ENCODE measurements around the gene ACOX3. TPM values are rescaled to one million over a fixed set of nuclear protein-coding genes. Genes with fewer than 3 reads are reported as not detected.

Gene ACOX3
- total and polyA plus RNA-seq, 10 of the 15 experiments (the other 5 are each of a cell fraction or from before 2014, with no cell fraction given): 2.0 to 24.5 (median 14.0) TPM

- 84% methylated on average over 13 of the region's 13 CpGs for WGBS (ENCODE audit: insufficient coverage, insufficient replicate concordance, low lambda C conversion rate, missing lambda C conversion rate)
- POLR2A ChIA-PET: no interaction called here
- no TSS peak for BruUV-seq (replicated peaks)
Measured at GRCh38 chr4:8365353-8365752, 75.2 kb downstream of the ACOX3 start.

More at GRCh38 chr4:8365353-8365752, 75.2 kb downstream of the ACOX3 start:
- Histone ChIP-seq H3K4me1 (ENCODE audit: control insufficient read depth, insufficient read depth, low read length) (no peaks in the 10 kb centered on the region), H3K36me3 (ENCODE audit: control insufficient read depth in 2 of 2, insufficient read depth in 2 of 2, low read length in 1 of 2) (no peaks in the 10 kb centered on the region), H3K9ac (ENCODE audit: control insufficient read depth, insufficient read depth, low read length) (no peak overlapping the region), H3K27ac (ENCODE audit: control insufficient read depth, insufficient read depth) (no peak overlapping the region), H4K20me1 (ENCODE audit: control insufficient read depth, insufficient read depth) (no peaks in the 10 kb centered on the region), H3K4me2 (ENCODE audit: control insufficient read depth, insufficient read depth) (no peak overlapping the region), H3K4me3 (no peak overlapping the region), H2AFZ (ENCODE audit: control insufficient read depth, low read depth, low read length) (no peak overlapping the region), H3K9me3 (replicated peaks; ENCODE audit: control insufficient read depth, insufficient read depth, low read length) (no peaks in the 10 kb centered on the region), H3K79me2 (ENCODE audit: control insufficient read depth, insufficient read depth, low read length) (no peaks in the 10 kb centered on the region), H3K27me3 (replicated peaks in 1 of 2; ENCODE audit: control insufficient read depth in 2 of 2, insufficient read depth in 2 of 2, low read length in 1 of 2) (no peaks in the 10 kb centered on the region)
- ChIA-PET RAD21 (ENCODE audit: unreplicated experiment) (no interaction called here), CTCF (no interaction called here), SMC1A (ENCODE audit: uncharacterized antibody, unreplicated experiment) (no interaction called here)
- TF ChIP-seq POU2F2 (IDR thresholded peaks at IDR 0.05; ENCODE audit: borderline replicate concordance, low read depth, low read length): no peak
- no peak for TF ChIP-seq RCOR1 (conservative IDR thresholded peaks at IDR 0.05; ENCODE audit: low read depth, low read length)
- no peak for TF ChIP-seq ETV6 (conservative IDR thresholded peaks at IDR 0.05 in 1 of 2, IDR thresholded peaks at IDR 0.05 in 1 of 2; ENCODE audit: borderline replicate concordance in 1 of 2, low read depth in 1 of 2)
- TF ChIP-seq ZNF24 (IDR thresholded peaks at IDR 0.05): no peak
- TF ChIP-seq ELK1 (IDR thresholded peaks at IDR 0.05; ENCODE audit: low read depth, low read length): no peak
- no peak for TF ChIP-seq MEF2A (IDR thresholded peaks at IDR 0.05; ENCODE audit: insufficient read depth, low read depth, low read length)
- TF ChIP-seq NR2C2 (IDR thresholded peaks at IDR 0.05; ENCODE audit: borderline replicate concordance, control insufficient read depth, insufficient read length, low read depth): no peak
- TF ChIP-seq SREBF2 (IDR thresholded peaks at IDR 0.05; ENCODE audit: low read length): no peak
- no peak for TF ChIP-seq ZNF687 (IDR thresholded peaks at IDR 0.05)
- DNase-seq (ENCODE audit: low read depth, low spot score): no peak
- in situ Hi-C loops (cut with MboI): no loop called here
- no peak for ATAC-seq
- FAIRE-seq: no peak
- intact Hi-C loops (cut with micrococcal nuclease; ENCODE audit: unreplicated experiment): no loop called here
